Measurements from ENCODE around the gene PLA2G4C.
A peak's percentile ranks its signal among the peaks of the same experiment; 100 is the strongest.

The PLA2G4C gene

DNA sequence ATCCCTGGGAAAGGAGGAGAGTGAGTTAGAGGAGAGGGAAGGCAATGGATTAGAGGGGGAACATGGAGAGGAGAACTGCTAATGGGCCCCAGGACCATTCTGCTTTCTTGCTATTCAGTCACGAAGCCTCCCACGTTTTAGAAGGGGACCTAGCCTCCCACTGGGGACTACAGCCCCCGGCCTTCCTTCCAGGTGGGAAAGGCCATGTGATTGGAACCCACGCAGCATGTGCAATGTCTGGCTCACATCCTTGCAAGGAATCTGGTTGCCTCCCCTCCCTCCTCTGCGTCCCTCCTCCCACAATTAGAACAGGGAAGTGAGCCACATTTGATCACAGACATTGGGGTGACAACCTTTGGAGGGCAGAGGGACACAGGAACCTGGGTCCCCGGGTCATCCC is 22.5 kb upstream of the PLA2G4C start:
- Histone ChIP-seq H3K36me3 (ENCODE audit: insufficient read depth, low read length) (peaks cover 76% of the 10 kb centered on the region), H3K27ac (ENCODE audit: low read depth, low read length) (no peak overlapping the region), H3K4me3 (ENCODE audit: low read length) (no peak overlapping the region), H3K27me3 (ENCODE audit: insufficient read depth, low read length) (no peaks in the 10 kb centered on the region), H3K9me3 (ENCODE audit: insufficient read depth, low read depth, low read length) (no peaks in the 10 kb centered on the region), H3K4me1 (ENCODE audit: insufficient read depth, low read length) (no peaks in the 10 kb centered on the region), H3K9ac (ENCODE audit: low read depth, low read length) (no peak overlapping the region)
- 95% methylated on average over 6 of the region's 6 CpGs for WGBS

DNA sequence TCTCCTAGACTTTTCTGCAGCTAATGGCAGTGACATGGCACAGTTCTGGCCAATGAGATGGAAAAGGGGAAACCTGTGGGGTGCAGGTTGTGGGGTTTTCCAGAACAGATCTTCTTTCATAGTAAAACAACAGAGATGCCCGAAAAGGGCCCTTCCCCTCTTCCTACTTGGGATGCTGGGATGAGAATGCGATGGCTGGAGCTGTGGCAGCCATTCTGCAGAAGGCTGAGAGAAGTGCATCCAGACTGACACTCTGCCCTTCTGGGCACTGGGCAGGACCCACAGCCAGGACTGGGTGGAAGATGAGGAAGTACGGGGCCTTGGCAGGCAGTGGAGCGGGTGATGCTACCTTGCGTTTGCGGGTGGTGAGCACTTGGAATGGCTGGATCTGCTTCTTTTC is 16.9 kb upstream of the PLA2G4C start:
- Histone ChIP-seq H3K9ac (ENCODE audit: low read depth, low read length) (no peak overlapping the region), H3K4me1 (ENCODE audit: insufficient read depth, low read length) (peaks cover 3% of the 10 kb centered on the region; the same call in 1 of the 2 replicates), H3K36me3 (ENCODE audit: insufficient read depth, low read length) (peaks cover 84% of the 10 kb centered on the region), H3K4me3 (ENCODE audit: low read length) (no peak overlapping the region), H3K27ac (ENCODE audit: low read depth, low read length) (no peak overlapping the region), H3K27me3 (ENCODE audit: insufficient read depth, low read length) (no peaks in the 10 kb centered on the region), H3K9me3 (ENCODE audit: insufficient read depth, low read depth, low read length) (no peaks in the 10 kb centered on the region)
- 97% methylated on average over 5 of the region's 6 CpGs for WGBS

DNA sequence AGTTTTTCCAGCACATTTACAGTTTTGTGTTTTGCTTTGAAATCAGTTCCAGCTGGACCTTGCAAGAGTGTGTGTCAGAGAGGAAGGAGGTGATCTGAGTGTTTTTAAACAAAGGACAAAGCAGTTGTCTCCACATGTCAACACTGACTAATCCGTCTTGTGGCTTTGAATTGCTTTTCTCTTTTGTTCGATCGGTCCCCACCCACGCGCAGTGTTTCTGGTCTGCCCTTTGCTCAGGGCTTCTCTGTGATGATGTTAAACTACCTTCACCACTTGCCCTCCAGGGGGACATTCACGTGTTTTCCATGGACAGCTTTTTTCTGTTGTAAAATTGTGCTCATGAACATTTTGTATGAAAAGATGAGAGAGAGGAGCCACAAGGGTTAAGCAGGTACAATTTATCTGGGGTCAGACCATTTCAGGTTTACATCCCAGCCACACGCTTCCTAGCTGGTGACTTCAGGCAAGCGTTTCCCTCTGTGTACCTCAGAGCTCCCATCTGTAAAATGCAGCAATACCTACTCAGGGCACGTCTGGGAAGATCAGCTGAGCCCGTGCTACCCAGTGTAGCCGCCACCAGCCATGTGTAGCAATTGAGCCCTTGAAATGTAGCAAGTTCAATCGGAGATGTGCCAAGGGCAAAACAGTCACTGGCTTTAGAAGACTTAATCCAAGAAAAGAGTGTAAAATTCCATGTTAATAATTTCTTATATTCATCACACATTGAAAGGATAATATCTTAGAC is 13.5 kb upstream of the PLA2G4C start:
- Histone ChIP-seq H3K27ac (ENCODE audit: low read depth, low read length) (peak overlapping the region; percentile 26; the same call in 1 of the 2 replicates), H3K4me1 (ENCODE audit: insufficient read depth, low read length) (peaks cover 3% of the 10 kb centered on the region; the same call in 1 of the 2 replicates), H3K27me3 (ENCODE audit: insufficient read depth, low read length) (no peaks in the 10 kb centered on the region), H3K9ac (ENCODE audit: low read depth, low read length) (no peak overlapping the region), H3K36me3 (ENCODE audit: insufficient read depth, low read length) (peaks cover 82% of the 10 kb centered on the region), H3K4me3 (ENCODE audit: low read length) (no peak overlapping the region), H3K9me3 (ENCODE audit: insufficient read depth, low read depth, low read length) (no peaks in the 10 kb centered on the region)
- 77% methylated on average over 12 of the region's 12 CpGs for WGBS

DNA sequence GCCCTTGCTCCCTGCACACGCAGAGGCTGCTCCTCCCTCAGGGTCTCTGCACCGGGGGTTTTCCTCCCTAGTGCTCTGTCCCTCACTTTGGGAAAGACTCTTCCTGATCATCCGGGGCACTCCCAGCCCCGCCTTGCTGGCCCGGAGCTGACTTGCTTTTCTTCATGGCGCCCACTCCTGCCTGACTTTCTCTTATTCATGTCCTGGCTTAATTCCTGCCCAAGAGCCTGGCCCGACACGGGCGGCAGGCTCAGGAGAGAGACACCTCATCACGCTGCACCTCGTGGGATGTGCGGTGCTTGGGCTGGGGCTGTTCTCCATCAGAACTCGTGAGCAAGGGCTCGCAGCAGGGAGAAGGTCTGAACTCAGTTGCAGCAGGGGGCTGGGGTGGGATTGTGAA is 11.8 kb upstream of the PLA2G4C start:
- WGBS, result 94% methylated on average over 14 of the region's 14 CpGs
- Histone ChIP-seq H3K9me3 (ENCODE audit: insufficient read depth, low read depth, low read length) (no peaks in the 10 kb centered on the region), H3K4me3 (ENCODE audit: low read length) (no peak overlapping the region), H3K27ac (ENCODE audit: low read depth, low read length) (no peak overlapping the region), H3K36me3 (ENCODE audit: insufficient read depth, low read length) (peaks cover 83% of the 10 kb centered on the region), H3K4me1 (ENCODE audit: insufficient read depth, low read length) (peaks cover 3% of the 10 kb centered on the region; the same call in 1 of the 2 replicates), H3K9ac (ENCODE audit: low read depth, low read length) (no peak overlapping the region), H3K27me3 (ENCODE audit: insufficient read depth, low read length) (no peaks in the 10 kb centered on the region)

DNA sequence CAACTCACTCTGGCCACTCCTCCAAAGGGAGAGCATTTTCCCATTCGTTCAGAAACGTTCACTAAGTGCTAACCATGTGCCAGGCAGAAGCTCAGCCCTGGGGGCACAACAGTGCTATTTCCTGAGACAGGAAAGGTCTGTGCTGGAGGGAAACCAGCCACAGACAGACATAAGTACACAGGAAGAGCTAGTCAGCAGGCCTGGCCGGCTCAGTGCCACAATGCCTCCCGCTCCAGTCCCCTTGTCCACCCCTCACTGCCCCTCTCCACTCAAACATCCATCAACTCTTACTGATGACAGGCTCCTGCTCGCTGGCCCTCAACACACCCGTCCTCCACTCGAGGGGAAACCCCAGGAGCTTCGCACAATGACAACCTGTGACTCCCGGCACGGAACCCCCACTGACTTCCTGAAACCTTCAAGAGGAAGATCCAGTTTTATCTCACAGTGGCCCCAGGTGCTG is 11.3 kb upstream of the PLA2G4C start:
- H3K9ac ChIP-seq (ENCODE audit: low read depth, low read length), result no peak overlapping the region
- H3K27me3 ChIP-seq (ENCODE audit: insufficient read depth, low read length), result no peaks in the 10 kb centered on the region
- no peak overlapping the region for H3K27ac ChIP-seq (ENCODE audit: low read depth, low read length)
- peaks cover 3% of the 10 kb centered on the region; the same call in 1 of the 2 replicates for H3K4me1 ChIP-seq (ENCODE audit: insufficient read depth, low read length)
- no peak overlapping the region for H3K4me3 ChIP-seq (ENCODE audit: low read length)
- H3K36me3 ChIP-seq (ENCODE audit: insufficient read depth, low read length), result peaks cover 80% of the 10 kb centered on the region
- no peaks in the 10 kb centered on the region for H3K9me3 ChIP-seq (ENCODE audit: insufficient read depth, low read depth, low read length)
- 89% methylated on average over 10 of the region's 10 CpGs for WGBS

DNA sequence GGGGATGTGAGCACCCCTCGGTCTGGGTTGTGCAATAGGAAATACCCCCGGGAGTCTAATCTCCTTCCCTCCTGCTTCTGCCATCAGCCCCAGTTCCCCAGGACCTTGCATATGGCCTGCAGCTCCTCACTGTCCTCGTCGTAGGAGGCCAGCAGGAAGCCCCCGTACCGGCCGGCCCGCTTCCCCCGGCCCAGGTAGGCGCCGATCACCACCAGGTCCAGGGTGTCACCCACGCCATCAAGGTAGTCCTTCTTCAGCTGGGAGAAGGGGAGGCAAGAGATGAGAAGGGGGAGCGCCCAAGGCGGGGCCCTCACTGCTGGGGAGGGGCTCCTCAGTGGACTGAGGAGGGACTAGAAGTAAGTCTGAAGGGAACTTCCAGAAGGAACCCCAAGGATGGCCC is 10.4 kb upstream of the PLA2G4C start:
- WGBS, result 92% methylated on average over 14 of the region's 14 CpGs
- Histone ChIP-seq H3K36me3 (ENCODE audit: insufficient read depth, low read length) (peaks cover 79% of the 10 kb centered on the region), H3K4me1 (ENCODE audit: insufficient read depth, low read length) (peaks cover 3% of the 10 kb centered on the region; the same call in 1 of the 2 replicates), H3K9me3 (ENCODE audit: insufficient read depth, low read depth, low read length) (no peaks in the 10 kb centered on the region), H3K4me3 (ENCODE audit: low read length) (no peak overlapping the region), H3K27me3 (ENCODE audit: insufficient read depth, low read length) (no peaks in the 10 kb centered on the region), H3K9ac (ENCODE audit: low read depth, low read length) (no peak overlapping the region), H3K27ac (ENCODE audit: low read depth, low read length) (no peak overlapping the region)

DNA sequence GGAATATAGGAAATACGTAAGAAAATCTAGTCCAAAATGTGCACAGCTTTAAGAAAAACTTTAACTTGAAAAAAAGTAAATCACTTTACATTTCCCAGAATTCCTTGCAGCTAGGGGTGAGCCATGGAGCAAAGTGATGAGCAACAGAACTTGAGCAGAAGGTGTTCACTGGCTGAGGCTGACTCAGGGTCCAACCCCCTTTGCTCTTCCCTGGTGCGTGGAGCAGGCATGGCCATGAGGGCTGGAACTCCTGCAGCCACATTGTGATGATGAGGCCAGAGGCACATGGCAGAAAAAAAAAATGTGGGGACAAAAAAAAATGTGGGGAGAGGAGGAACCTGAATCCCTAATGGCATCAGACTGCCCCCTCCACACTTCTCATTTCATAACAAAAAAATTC is 9.9 kb upstream of the PLA2G4C start:
- Histone ChIP-seq H3K9ac (ENCODE audit: low read depth, low read length) (no peak overlapping the region), H3K36me3 (ENCODE audit: insufficient read depth, low read length) (peaks cover 79% of the 10 kb centered on the region), H3K9me3 (ENCODE audit: insufficient read depth, low read depth, low read length) (no peaks in the 10 kb centered on the region), H3K4me1 (ENCODE audit: insufficient read depth, low read length) (peaks cover 3% of the 10 kb centered on the region; the same call in 1 of the 2 replicates), H3K27me3 (ENCODE audit: insufficient read depth, low read length) (no peaks in the 10 kb centered on the region), H3K4me3 (ENCODE audit: low read length) (no peak overlapping the region), H3K27ac (ENCODE audit: low read depth, low read length) (no peak overlapping the region)
- 100% methylated on average over 2 of the region's 2 CpGs for WGBS

DNA sequence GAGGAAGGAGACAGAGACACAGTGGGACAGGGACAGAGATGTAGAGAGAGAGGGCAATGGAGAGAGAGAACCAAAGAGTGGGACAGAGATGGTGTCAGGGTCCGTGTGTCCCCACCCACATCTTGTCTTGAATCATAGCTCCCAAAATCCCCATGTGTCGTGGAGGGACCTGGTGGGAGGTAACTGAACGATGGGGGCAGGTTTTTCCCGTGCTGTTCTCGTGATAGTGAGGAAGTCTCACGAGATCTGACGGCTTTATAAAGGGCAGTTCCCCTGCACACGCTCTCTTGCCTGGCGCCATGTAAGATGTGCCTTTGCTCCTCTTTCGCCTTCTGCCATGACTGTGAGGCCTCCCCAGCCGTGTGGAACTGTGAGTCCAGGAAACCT is 7.5 kb upstream of the PLA2G4C start:
- H3K4me1 ChIP-seq (ENCODE audit: insufficient read depth, low read length), result no peaks in the 10 kb centered on the region; the same call in 1 of the 2 replicates
- no peaks in the 10 kb centered on the region for H3K27me3 ChIP-seq (ENCODE audit: insufficient read depth, low read length)
- no peaks in the 10 kb centered on the region for H3K9me3 ChIP-seq (ENCODE audit: insufficient read depth, low read depth, low read length)
- no peak overlapping the region for H3K9ac ChIP-seq (ENCODE audit: low read depth, low read length)
- peaks cover 72% of the 10 kb centered on the region for H3K36me3 ChIP-seq (ENCODE audit: insufficient read depth, low read length)
- H3K4me3 ChIP-seq (ENCODE audit: low read length), result no peak overlapping the region
- H3K27ac ChIP-seq (ENCODE audit: low read depth, low read length), result no peak overlapping the region
- 91% methylated on average over 11 of the region's 11 CpGs for WGBS

DNA sequence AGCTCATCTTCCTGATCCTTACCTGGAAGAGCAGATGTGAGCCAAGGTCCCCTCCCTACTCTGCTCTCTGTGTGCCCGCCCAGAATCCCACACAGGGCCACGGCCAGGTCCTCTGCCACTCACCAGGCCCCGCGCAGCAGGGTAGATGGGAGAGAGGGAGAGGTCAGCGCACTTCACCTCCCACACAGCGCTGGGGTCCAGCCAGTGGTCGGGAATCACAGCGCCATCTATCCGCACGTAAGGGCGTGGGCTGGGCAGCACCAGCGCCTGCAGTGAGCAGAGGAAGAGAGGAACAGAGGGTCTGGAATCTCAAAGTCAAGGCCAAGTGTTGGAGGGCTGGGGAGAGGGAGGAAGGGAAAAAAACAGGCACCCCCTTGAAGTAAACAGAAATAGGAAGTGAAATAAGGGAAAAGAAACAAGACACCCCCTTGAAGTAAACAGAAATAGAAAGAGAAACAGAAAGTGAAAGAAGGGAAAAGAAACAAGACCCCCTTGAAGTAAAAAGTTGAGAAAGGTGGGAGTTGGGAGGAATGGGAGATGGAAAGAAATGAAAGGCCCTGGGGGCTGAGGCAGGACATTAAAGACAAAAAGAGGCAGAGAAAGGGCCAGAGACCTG is 7.0 kb upstream of the PLA2G4C start:
- Histone ChIP-seq H3K4me3 (ENCODE audit: low read length) (no peak overlapping the region), H3K27ac (ENCODE audit: low read depth, low read length) (no peak overlapping the region), H3K36me3 (ENCODE audit: insufficient read depth, low read length) (peaks cover 67% of the 10 kb centered on the region), H3K4me1 (ENCODE audit: insufficient read depth, low read length) (no peaks in the 10 kb centered on the region), H3K27me3 (ENCODE audit: insufficient read depth, low read length) (no peaks in the 10 kb centered on the region), H3K9ac (ENCODE audit: low read depth, low read length) (no peak overlapping the region), H3K9me3 (ENCODE audit: insufficient read depth, low read depth, low read length) (no peaks in the 10 kb centered on the region)
- WGBS, result 90% methylated on average over 11 of the region's 12 CpGs

DNA sequence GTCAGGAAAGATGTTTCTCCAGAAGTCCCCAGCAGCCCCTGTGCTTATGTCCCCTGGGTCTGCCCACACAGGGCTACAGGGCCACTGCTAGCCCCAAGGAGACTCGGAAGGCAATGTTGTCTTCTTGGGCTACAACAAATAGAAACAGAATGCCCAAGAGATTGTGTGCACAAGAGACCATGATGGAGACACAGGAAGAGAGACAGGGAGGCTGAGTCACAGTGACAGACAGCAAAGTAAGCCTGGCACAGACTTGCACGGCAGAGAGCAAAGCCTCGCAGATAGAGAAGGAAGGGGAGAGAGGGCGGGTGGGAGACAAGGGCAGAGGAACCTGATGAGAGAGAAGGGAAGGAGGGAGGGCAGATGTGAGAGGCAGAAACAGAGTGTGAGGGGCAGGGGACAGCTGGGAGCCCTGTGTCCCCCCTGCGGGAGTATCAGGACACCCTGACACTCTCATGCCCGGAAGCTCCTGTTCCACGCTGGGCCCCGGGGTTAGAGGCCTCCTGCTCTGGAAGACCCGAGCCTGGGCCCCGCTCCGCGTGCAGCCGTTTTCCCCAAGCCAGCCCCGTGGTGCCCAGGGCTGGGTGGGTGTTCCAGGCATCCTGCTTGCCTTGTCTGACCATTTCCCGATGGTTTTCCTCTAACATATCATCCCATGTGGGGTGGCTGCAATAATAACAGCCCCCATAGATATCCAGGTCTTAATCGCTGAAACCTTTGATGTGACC is 2.7 kb upstream of the PLA2G4C start:
- 94% methylated on average over 16 of the region's 16 CpGs for WGBS

DNA sequence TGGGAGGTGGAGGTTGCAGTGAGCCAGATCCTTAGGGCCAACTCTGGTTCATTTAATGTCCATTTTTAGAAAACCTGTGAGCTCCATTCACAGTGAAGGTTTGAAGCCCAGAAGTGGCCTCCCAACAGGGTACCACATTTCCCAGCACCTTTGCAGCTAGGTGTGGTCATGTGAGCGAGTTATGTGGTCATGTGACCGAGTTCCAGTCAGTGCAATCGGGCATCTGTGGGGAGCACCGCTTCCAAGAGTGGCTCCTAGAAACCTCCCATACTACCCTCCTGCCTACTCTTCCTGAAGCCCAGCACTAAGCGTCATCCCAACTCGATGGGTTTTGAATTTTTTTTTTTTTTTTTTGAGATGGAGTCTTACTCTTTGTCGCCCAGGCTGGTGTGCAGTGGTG is 663 bp upstream of the PLA2G4C start:
- no peak overlapping the region for H3K4me3 ChIP-seq (ENCODE audit: low read length)
- no peaks in the 10 kb centered on the region for H3K9me3 ChIP-seq (ENCODE audit: insufficient read depth, low read depth, low read length)
- WGBS, result 88% methylated on average over 7 of the region's 7 CpGs

More for the DNA sequence above, 2.7 kb upstream of the PLA2G4C start:
- Histone ChIP-seq H3K27ac (ENCODE audit: low read depth, low read length) (no peak overlapping the region), H3K4me1 (ENCODE audit: insufficient read depth, low read length) (no peaks in the 10 kb centered on the region; the same call in 1 of the 2 replicates), H3K4me3 (ENCODE audit: low read length) (no peak overlapping the region), H3K9me3 (ENCODE audit: insufficient read depth, low read depth, low read length) (no peaks in the 10 kb centered on the region), H3K36me3 (ENCODE audit: insufficient read depth, low read length) (peaks cover 32% of the 10 kb centered on the region), H3K9ac (ENCODE audit: low read depth, low read length) (no peak overlapping the region), H3K27me3 (ENCODE audit: insufficient read depth, low read length) (no peaks in the 10 kb centered on the region)

More for the DNA sequence above, 663 bp upstream of the PLA2G4C start:
- no peak overlapping the region for H3K27ac ChIP-seq (ENCODE audit: low read depth, low read length)
- H3K4me1 ChIP-seq (ENCODE audit: insufficient read depth, low read length), result no peaks in the 10 kb centered on the region; the same call in 1 of the 2 replicates
- peaks cover 16% of the 10 kb centered on the region for H3K36me3 ChIP-seq (ENCODE audit: insufficient read depth, low read length)
- no peaks in the 10 kb centered on the region for H3K27me3 ChIP-seq (ENCODE audit: insufficient read depth, low read length)
- no peak overlapping the region for H3K9ac ChIP-seq (ENCODE audit: low read depth, low read length)

Data from HUES64 (cell line).